ENCODE data around the gene SMARCD1.
"Not testable (repeated sequence)": the region's sequence is repeated elsewhere in the genome, so short reads cannot be mapped to it uniquely, and the experiment has no call there.

SMARCD1 gene

GRCh38 chr12:50077099-50077498 lies 8.0 kb upstream of the SMARCD1 start:
- DNase-seq (ENCODE audit: insufficient read length, low spot score) (no peak), FAIRE-seq (no peak)
- TF ChIP-seq, protein P1, sequence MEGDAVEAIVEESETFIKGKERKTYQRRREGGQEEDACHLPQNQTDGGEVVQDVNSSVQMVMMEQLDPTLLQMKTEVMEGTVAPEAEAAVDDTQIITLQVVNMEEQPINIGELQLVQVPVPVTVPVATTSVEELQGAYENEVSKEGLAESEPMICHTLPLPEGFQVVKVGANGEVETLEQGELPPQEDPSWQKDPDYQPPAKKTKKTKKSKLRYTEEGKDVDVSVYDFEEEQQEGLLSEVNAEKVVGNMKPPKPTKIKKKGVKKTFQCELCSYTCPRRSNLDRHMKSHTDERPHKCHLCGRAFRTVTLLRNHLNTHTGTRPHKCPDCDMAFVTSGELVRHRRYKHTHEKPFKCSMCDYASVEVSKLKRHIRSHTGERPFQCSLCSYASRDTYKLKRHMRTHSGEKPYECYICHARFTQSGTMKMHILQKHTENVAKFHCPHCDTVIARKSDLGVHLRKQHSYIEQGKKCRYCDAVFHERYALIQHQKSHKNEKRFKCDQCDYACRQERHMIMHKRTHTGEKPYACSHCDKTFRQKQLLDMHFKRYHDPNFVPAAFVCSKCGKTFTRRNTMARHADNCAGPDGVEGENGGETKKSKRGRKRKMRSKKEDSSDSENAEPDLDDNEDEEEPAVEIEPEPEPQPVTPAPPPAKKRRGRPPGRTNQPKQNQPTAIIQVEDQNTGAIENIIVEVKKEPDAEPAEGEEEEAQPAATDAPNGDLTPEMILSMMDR (IDR thresholded peaks at IDR 0.05; ENCODE audit: insufficient read depth, missing control alignments) = no peak

DNA sequence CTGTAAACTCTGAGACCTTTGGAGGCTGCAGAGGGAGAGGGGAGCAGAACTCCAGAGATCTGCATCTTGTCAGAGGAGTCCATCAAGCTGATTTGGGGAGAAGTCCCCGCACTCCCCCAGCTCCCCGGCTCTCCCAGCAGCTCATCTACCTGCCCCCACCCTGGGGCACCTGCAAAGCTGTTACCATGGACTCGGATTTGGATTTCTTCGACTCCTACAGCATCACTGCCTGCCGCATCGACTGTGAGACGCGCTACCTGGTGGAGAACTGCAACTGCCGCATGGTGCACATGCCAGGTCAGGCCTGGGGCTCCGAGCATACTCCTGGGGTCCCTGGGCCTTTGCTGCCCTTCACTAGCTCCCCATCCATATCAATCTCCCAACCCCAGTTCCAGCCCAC lies 6.9 kb upstream of the SMARCD1 start:
- no peak for DNase-seq (ENCODE audit: insufficient read length, low spot score)
- FAIRE-seq = no peak
- TF ChIP-seq, protein P1 (IDR thresholded peaks at IDR 0.05; ENCODE audit: insufficient read depth, missing control alignments) = no peak

DNA sequence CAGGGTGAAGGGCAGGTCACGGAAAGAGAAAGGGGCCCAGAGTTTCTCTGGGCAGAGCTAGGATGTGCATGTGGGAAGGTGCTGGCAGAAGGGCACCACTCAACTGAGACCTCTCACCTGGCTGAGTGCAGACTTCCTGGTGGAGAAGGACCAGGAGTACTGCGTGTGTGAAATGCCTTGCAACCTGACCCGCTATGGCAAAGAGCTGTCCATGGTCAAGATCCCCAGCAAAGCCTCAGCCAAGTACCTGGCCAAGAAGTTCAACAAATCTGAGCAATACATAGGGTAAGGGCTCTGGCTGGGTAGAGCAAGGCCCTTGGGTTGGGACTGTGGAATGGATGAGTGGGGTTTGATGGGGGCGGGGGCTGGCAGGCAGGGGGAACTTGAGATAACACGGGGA lies 5.4 kb upstream of the SMARCD1 start:
- no peak for DNase-seq (ENCODE audit: insufficient read length, low spot score)
- no peak for FAIRE-seq
- TF ChIP-seq, protein P1 (IDR thresholded peaks at IDR 0.05; ENCODE audit: insufficient read depth, missing control alignments) = no peak

DNA sequence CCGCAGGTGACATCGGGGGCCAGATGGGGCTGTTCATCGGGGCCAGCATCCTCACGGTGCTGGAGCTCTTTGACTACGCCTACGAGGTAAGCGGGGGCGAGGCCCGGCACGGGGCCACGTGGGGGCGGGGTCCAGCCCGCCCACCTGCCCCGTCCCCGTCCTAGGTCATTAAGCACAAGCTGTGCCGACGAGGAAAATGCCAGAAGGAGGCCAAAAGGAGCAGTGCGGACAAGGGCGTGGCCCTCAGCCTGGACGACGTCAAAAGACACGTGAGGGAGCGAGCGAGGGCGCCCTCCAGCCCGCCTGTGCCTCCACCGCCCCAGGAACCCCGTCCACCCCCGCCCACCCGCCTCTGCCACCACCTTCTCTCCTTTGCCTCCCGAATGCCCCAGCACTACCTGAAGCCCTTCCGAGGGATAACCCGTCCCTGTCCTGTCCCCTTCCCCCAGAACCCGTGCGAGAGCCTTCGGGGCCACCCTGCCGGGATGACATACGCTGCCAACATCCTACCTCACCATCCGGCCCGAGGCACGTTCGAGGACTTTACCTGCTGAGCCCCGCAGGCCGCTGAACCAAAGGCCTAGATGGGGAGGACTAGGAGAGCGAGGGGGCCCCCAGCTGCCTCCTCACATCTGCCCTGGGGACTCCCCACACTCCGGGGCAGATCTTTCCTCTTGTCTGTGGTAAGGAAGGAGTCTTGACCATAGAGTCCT lies 3.9 kb upstream of the SMARCD1 start:
- no peak for FAIRE-seq
- no peak for DNase-seq (ENCODE audit: insufficient read length, low spot score)
- TF ChIP-seq, protein P1 (IDR thresholded peaks at IDR 0.05; ENCODE audit: insufficient read depth, missing control alignments) = no peak

DNA sequence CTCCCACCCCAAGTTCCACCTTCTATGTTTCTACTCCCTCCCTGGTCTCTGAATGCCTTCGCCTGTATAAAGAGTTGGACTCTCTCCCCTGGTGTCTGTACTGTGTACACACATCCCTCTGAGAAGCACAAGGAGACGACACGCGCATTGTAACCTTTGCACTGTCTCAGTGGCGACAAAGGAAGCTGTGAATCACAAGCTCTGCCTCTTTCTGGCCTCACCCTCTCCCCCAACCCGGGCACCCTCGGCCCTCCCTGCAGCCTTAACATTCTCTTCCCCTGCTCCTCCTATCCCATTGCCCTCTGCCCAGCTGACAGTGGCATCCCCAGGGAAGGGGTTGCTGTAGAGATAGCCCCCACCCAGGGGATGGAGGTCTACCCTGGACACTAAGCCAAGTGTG lies 2.5 kb upstream of the SMARCD1 start:
- DNase-seq (ENCODE audit: insufficient read length, low spot score) (no peak), FAIRE-seq (no peak)
- TF ChIP-seq, protein P1 (IDR thresholded peaks at IDR 0.05; ENCODE audit: insufficient read depth, missing control alignments) = no peak

DNA sequence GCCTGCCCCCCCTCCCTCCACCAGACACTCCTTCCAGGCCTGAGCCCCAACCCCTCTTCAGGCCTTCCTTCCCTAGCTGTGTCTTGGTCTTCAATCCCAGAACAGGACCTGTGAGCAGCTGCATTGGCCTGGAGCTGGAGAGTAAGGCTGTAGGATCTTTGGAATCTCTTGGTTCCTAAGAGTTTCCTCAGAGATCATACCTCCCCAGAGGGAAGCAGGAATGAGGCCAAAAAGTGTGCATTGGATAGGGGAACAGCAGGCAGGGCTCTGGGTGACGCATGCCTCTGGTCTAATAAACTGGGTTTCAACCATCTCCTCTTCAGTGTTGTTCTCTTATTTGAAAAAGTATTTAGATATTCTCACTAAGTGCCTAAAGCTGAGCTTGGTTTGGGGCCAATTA lies 1.8 kb upstream of the SMARCD1 start:
- no peak for FAIRE-seq
- no peak for DNase-seq (ENCODE audit: insufficient read length, low spot score)
- TF ChIP-seq, protein P1 (IDR thresholded peaks at IDR 0.05; ENCODE audit: insufficient read depth, missing control alignments) = no peak

GRCh38 chr12:50084409-50084774 lies 750 bp upstream of the SMARCD1 start:
- not testable (repeated sequence) for DNase-seq (ENCODE audit: insufficient read length, low spot score); FAIRE-seq

Measured in D721Med (cell line).